ENCODE data around the gene NPR2.

DNA sequence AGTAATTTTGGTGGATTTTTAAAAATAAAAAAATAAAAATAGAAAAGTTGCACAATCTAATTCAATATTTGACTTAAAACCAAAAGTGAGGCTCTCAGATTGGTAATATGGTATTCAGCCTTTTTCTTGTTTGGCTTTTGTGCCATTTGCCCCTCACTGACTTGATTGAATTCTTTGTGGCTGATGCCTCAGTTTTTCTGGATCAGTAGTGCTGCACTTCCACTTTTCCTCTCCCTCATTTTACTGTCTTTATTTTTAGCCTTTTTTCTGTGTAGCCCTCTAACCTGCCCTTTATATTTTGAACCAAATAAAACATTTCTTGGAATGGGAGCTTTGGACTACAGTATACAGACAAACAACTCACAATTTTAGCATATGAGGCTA is 33.5 kb upstream of the NPR2 start:
- TF ChIP-seq RELA (CRISPR knock-in tag; IDR thresholded peaks at IDR 0.05): no peak
- no peak for TF ChIP-seq NFYB (CRISPR knock-in tag; IDR thresholded peaks at IDR 0.05)
- no peak for TF ChIP-seq DNMT1 (CRISPR knock-in tag; IDR thresholded peaks at IDR 0.05)
- no peak for TF ChIP-seq POLR2A (IDR thresholded peaks at IDR 0.05; ENCODE audit: insufficient read depth in 1 of 2, low read depth in 2 of 2, low read length in 2 of 2)
- no peak for TF ChIP-seq POLR2AphosphoS5 (IDR thresholded peaks at IDR 0.05; ENCODE audit: low read depth, low read length)
- no peak for TF ChIP-seq NR3C1 (CRISPR knock-in tag; IDR thresholded peaks at IDR 0.05)
